A549 (cell line): ENCODE measurements around the gene CNTNAP5.

Experiments used
- CEBPB ChIP-seq, 2 experiments: fragments of >200 bp in 1 of 2; sonication (Bioruptor Twin) in 1 of 2; formaldehyde crosslinking in 1 of 2; IDR thresholded peaks; 2 replicates each; pipeline ENCODE4 v1.6.1; 2012 to 2016
- SREBF2 ChIP-seq: fragments of 450-650 bp; IDR thresholded peaks from 2 replicates; pipeline ENCODE4 v1.6.1; 2014; ENCODE audit warnings: mild to moderate bottlenecking, moderate library complexity
- TF ChIP-seq, protein P1 (sequence below): fragments of >200 bp; sonication (Bioruptor Twin); formaldehyde crosslinking; IDR thresholded peaks from 3 replicates; pipeline ENCODE4 v1.5.1; 2016
- TF ChIP-seq, protein P2 (sequence below): fragments of 450-650 bp; IDR thresholded peaks from 2 replicates; pipeline ENCODE4 v1.6.1; 2014; ENCODE audit warnings: antibody characterized with exemption

DNA sequence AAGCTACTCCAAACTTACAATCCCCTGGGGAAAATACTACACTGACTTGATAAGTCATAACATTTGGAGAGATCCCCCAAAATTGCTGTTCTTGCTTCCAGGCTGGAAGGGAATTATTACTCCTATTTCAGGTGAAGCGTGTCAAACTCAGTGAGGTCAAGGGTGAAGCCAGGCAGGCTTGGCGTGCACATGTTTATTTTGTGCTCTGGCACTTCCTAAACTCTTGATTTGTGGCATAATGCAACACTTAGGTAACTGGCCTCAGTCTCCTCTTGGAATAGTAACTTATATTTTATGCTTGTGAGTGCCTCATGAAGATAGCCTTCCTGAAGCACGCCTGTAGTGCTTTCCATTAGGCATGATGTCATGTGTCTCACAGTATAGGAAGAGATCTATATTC is 751.2 kb downstream of the CNTNAP5 start:
- TF ChIP-seq SREBF2 (no peak), CEBPB (IDR thresholded peaks at IDR 0.05) (no peak)
- TF ChIP-seq, protein P1, sequence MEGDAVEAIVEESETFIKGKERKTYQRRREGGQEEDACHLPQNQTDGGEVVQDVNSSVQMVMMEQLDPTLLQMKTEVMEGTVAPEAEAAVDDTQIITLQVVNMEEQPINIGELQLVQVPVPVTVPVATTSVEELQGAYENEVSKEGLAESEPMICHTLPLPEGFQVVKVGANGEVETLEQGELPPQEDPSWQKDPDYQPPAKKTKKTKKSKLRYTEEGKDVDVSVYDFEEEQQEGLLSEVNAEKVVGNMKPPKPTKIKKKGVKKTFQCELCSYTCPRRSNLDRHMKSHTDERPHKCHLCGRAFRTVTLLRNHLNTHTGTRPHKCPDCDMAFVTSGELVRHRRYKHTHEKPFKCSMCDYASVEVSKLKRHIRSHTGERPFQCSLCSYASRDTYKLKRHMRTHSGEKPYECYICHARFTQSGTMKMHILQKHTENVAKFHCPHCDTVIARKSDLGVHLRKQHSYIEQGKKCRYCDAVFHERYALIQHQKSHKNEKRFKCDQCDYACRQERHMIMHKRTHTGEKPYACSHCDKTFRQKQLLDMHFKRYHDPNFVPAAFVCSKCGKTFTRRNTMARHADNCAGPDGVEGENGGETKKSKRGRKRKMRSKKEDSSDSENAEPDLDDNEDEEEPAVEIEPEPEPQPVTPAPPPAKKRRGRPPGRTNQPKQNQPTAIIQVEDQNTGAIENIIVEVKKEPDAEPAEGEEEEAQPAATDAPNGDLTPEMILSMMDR, result no peak
- TF ChIP-seq, protein P2, sequence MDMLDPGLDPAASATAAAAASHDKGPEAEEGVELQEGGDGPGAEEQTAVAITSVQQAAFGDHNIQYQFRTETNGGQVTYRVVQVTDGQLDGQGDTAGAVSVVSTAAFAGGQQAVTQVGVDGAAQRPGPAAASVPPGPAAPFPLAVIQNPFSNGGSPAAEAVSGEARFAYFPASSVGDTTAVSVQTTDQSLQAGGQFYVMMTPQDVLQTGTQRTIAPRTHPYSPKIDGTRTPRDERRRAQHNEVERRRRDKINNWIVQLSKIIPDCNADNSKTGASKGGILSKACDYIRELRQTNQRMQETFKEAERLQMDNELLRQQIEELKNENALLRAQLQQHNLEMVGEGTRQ, result no peak
